HCT116 (cell line): ENCODE measurements around the gene PAQR4. TPM values are rescaled to one million over a fixed set of nuclear protein-coding genes. Genes with fewer than 3 reads are reported as not detected.

Experiments used
- ATAC-seq: fragments of 200-7000 bp; cut with Tn5 transposase; 2 replicates; pipeline ENCODE4 v1.9.1; 2020; ENCODE audit warnings: mild to moderate bottlenecking, moderate library complexity
- BruUV-seq: library from RNA; stranded (reverse); fragments of 400-500 nt; replicated peaks from 2 replicates; lab custom pipeline; 2021; lab: Mats Ljungman, UMichigan
- CTCF ChIA-PET: fragments of 300-600 bp; sonication (Branson Sonifier 250); formaldehyde crosslinking; loops from one replicate; lab custom pipeline; 2021; ENCODE audit warnings: antibody characterized with exemption; lab: Charles Lee
- POLR2A ChIA-PET: fragments of 300-600, 350-600 bp; sonication (Branson Sonifier 250); formaldehyde crosslinking; loops from one replicate; lab custom pipeline; 2021; ENCODE audit warnings: antibody characterized with exemption; lab: Charles Lee
- RAD21 ChIA-PET, 2 experiments: fragments of 300-600 bp; sonication (Branson Sonifier 250); formaldehyde crosslinking; loops; one replicate each; lab custom pipeline; 2023; ENCODE audit warnings: low total read pairs in 2 of 2; ENCODE audit not compliant: uncharacterized antibody in 2 of 2, unreplicated experiment in 2 of 2, low non-redundant PET in 1 of 2; lab: Charles Lee
- DNase-seq: peaks from one replicate; pipeline ENCODE4 v3.0.0-alpha.2; 2010; ENCODE audit warnings: low read depth, low spot score
- H2AFZ ChIP-seq: fragments of 200-600 bp; shearing (Covaris generic), sonication (generic); 2 replicates; pipeline ENCODE4 v1.6.1; 2017; ENCODE audit warnings: low read depth, mixed run types, mixed read lengths, antibody characterized with exemption, low read length; ENCODE audit not compliant: poor library complexity, severe bottlenecking
- H3K27ac ChIP-seq: 2 replicates; pipeline ENCODE4 v1.5.1; 2012; ENCODE audit warnings: low read depth, low read length
- H3K27me3 ChIP-seq: fragments of 200-600 bp; sonication (generic); 2 replicates; pipeline ENCODE4 v1.6.1; 2016; ENCODE audit warnings: mixed run types, low read length, mixed read lengths; ENCODE audit not compliant: insufficient read depth
- H3K36me3 ChIP-seq, 2 experiments: fragments of 200-500 bp in 1 of 2; fragments of 200-600 bp in 1 of 2; sonication (Bioruptor generic) in 1 of 2; sonication (generic) in 1 of 2; 2 replicates each; pipeline versions ENCODE4 v1.5.1 to v1.6.1; 2014 to 2016; ENCODE audit warnings: low read length in 2 of 2, inconsistent platforms in 1 of 2, mixed read lengths in 1 of 2, mixed run types in 1 of 2; ENCODE audit not compliant: insufficient read depth in 2 of 2, control insufficient read depth in 1 of 2
- H3K4me1 ChIP-seq, 2 experiments: fragments of 200-600 bp in 1 of 2; sonication (generic) in 1 of 2; 2 replicates each; pipeline versions ENCODE4 v1.5.1 to v1.6.1; 2012 to 2017; ENCODE audit warnings: low read length in 2 of 2, inconsistent platforms in 1 of 2, mild to moderate bottlenecking in 1 of 2, mixed read lengths in 1 of 2, mixed run types in 1 of 2, moderate library complexity in 1 of 2; ENCODE audit not compliant: insufficient read depth in 2 of 2, control insufficient read depth in 1 of 2
- H3K4me2 ChIP-seq: fragments of 200-600 bp; sonication (generic); 2 replicates; pipeline ENCODE4 v1.6.1; 2017; ENCODE audit warnings: mixed run types, low read length, mixed read lengths
- H3K4me3 ChIP-seq, 2 experiments: fragments of 200-600 bp in 1 of 2; sonication (generic) in 1 of 2; replicated peaks in 1 of 2; 2 replicates each; pipeline ENCODE4 v1.5.1; 2011 to 2016; ENCODE audit warnings: low read length in 2 of 2, control low read depth in 1 of 2, low read depth in 1 of 2, mild to moderate bottlenecking in 1 of 2, mixed read lengths in 1 of 2, mixed run types in 1 of 2
- H3K79me2 ChIP-seq: fragments of 200-600 bp; sonication (generic); 2 replicates; pipeline ENCODE4 v1.6.1; 2017; ENCODE audit warnings: mild to moderate bottlenecking, mixed run types, low read length, moderate library complexity, mixed read lengths; ENCODE audit not compliant: insufficient read depth
- H3K9ac ChIP-seq: fragments of 200-600 bp; sonication (generic); 2 replicates; pipeline ENCODE4 v1.6.1; 2016; ENCODE audit warnings: low read length, mixed read lengths
- H3K9me2 ChIP-seq: fragments of 200-600 bp; sonication (generic), shearing (Covaris generic); 2 replicates; pipeline ENCODE4 v1.6.1; 2017; ENCODE audit warnings: mixed run types, mild to moderate bottlenecking, moderate library complexity; ENCODE audit not compliant: insufficient read depth
- H3K9me3 ChIP-seq, 2 experiments: fragments of 200-500 bp in 1 of 2; fragments of 200-600 bp in 1 of 2; sonication (Bioruptor generic) in 1 of 2; sonication (generic) in 1 of 2; 2 replicates each; pipeline ENCODE4 v1.6.1; 2014 to 2017; ENCODE audit warnings: low read length in 2 of 2, mixed read lengths in 2 of 2, inconsistent platforms in 1 of 2, low read depth in 1 of 2, mild to moderate bottlenecking in 1 of 2, mixed run types in 1 of 2, moderate library complexity in 1 of 2; ENCODE audit not compliant: control insufficient read depth in 1 of 2, insufficient read depth in 1 of 2
- H4K20me1 ChIP-seq: fragments of 200-600 bp; sonication (generic), shearing (Covaris generic); 2 replicates; pipeline ENCODE4 v1.6.1; 2017; ENCODE audit warnings: mixed run types, mild to moderate bottlenecking, moderate library complexity; ENCODE audit not compliant: insufficient read depth
- ZFX ChIP-seq: fragments of 450-650 bp; IDR thresholded peaks from 2 replicates; pipeline ENCODE4 v1.6.1; 2017
- intact Hi-C: fragments of 100-400 bp; cut with micrococcal nuclease; formaldehyde crosslinking; loops from 2 replicates; pipeline ENCODE4 v1.10.0; 2022
- total RNA-seq: library from RNA; stranded (reverse); gene quantifications from one replicate; pipeline ENCODE4 v1.2.1, GENCODE V29; 2021; ENCODE audit not compliant: unreplicated experiment
- TF ChIP-seq, protein P1 (sequence below): IDR thresholded peaks from 2 replicates; pipeline ENCODE4 v1.6.1; 2012; ENCODE audit warnings: low read depth

Gene PAQR4
- total RNA-seq, 1 experiment from 2014 or later: 45.6 TPM

DNA sequence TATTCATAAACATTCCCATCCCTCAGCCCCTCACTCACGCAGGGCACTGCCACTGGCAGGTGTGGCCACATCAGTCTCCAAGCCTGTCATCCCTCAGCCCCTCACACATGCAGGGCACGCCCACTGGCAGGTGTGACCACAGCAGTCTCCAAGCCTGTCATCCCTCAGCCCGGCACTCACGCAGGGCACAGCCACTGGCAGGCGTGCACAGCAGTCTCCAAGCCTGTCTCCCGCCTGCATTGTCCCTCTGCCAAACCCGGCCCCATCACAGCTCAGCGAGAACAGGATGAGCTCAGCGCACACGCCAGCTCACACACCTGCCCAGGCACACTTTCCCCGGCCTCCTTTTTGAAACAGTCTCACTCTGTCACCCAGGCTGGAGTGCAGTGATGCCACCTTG, 16.5 kb upstream of the PAQR4 start:
- Histone ChIP-seq H3K4me3 (no peak overlapping the region), H3K79me2 (no peaks in the 10 kb centered on the region), H4K20me1 (no peaks in the 10 kb centered on the region), H3K4me1 (peaks cover 0 to 17% of the 10 kb centered on the region in 2 experiments; a peak in 2 of 4 replicates), H3K9me3 (no peaks in the 10 kb centered on the region), H3K27me3 (no peaks in the 10 kb centered on the region), H3K4me2 (no peak overlapping the region), H2AFZ (no peak overlapping the region), H3K27ac (no peak overlapping the region), H3K36me3 (no peaks in the 10 kb centered on the region; a peak in 1 of 4 replicates), H3K9ac (no peak overlapping the region), H3K9me2 (no peaks in the 10 kb centered on the region)
- DNase-seq: no peak
- TF ChIP-seq, protein P1, sequence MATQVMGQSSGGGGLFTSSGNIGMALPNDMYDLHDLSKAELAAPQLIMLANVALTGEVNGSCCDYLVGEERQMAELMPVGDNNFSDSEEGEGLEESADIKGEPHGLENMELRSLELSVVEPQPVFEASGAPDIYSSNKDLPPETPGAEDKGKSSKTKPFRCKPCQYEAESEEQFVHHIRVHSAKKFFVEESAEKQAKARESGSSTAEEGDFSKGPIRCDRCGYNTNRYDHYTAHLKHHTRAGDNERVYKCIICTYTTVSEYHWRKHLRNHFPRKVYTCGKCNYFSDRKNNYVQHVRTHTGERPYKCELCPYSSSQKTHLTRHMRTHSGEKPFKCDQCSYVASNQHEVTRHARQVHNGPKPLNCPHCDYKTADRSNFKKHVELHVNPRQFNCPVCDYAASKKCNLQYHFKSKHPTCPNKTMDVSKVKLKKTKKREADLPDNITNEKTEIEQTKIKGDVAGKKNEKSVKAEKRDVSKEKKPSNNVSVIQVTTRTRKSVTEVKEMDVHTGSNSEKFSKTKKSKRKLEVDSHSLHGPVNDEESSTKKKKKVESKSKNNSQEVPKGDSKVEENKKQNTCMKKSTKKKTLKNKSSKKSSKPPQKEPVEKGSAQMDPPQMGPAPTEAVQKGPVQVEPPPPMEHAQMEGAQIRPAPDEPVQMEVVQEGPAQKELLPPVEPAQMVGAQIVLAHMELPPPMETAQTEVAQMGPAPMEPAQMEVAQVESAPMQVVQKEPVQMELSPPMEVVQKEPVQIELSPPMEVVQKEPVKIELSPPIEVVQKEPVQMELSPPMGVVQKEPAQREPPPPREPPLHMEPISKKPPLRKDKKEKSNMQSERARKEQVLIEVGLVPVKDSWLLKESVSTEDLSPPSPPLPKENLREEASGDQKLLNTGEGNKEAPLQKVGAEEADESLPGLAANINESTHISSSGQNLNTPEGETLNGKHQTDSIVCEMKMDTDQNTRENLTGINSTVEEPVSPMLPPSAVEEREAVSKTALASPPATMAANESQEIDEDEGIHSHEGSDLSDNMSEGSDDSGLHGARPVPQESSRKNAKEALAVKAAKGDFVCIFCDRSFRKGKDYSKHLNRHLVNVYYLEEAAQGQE: no peak
- ChIA-PET CTCF (interaction anchor here (0.9 to 1.4 kb wide), 2 partner anchors 9 to 26 kb away, joined by 3 read pairs; no protein-coding TSS in a partner anchor), POLR2A (interaction anchor here (1.0 kb wide), 1 partner anchor 11 kb away, joined by 4 read pairs; the partner anchor contains the start of gene KREMEN2), RAD21 (interaction anchor here in 1 of 2 experiments (0.6 kb wide), 1 partner anchor 78 kb away, joined by 6 read pairs; no protein-coding TSS in a partner anchor)
- no peak for ATAC-seq
- BruUV-seq: no TSS peak
- intact Hi-C loops: no loop called here

DNA sequence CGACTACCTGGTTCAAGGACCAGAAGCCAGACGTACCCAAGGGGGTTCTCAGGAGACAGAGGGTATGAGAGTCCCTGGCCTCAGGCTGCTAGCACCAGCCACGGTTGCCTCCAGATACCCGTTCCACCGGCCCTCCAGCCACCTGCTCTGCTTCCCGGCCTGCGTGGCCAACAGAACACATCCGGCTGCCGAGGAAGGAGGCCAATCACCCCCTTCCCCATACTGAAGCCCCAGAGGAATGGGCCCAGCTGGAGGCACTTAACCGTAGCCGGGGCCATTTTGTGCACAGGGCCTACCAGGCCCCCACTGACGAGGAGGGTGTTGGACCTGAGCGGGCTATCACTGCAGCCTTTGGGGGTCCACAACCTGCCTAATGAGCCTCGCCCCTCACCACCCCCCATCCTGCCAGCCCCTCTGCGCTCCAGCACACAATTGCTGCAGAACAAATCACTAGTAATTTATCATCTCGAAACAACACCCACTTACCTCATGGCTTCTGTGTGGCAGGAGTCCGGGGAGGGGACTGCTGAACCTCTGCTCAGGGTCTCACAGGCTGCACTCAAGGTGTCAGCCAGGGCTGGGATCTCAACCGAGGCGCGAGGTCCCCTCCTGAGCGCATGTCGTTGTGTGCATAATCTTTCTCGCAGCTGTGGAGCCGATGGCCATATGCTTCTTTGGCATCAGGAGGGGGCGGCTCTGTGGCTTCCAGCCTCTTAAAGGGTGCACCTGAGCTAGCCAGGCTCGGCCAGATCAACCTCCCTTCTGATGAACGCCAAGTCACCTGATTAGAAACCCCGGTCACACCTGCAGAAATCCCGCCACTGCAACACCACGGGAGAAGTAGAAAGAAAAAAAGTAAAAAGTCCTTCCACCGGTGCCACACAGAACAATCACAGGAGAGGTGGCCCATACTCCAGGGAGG, 15.2 kb upstream of the PAQR4 start:
- Histone ChIP-seq H3K9ac (no peak overlapping the region), H3K4me3 (no peak overlapping the region), H3K4me1 (peaks cover 0 to 17% of the 10 kb centered on the region in 2 experiments; a peak in 2 of 4 replicates), H3K27ac (no peak overlapping the region), H3K4me2 (no peak overlapping the region), H3K27me3 (no peaks in the 10 kb centered on the region), H2AFZ (no peak overlapping the region), H3K9me2 (no peaks in the 10 kb centered on the region)
- ChIA-PET RAD21 (no interaction called here), POLR2A (interaction anchor here (1.0 kb wide), 1 partner anchor 10 kb away, joined by 4 read pairs; the partner anchor contains the start of gene KREMEN2), CTCF (no interaction called here)
- ATAC-seq: no peak
- no peak for TF ChIP-seq ZFX
- TF ChIP-seq, all 23 proteins: peak for 0
- H3K9me3 ChIP-seq: no peaks in the 10 kb centered on the region
- H3K36me3 ChIP-seq: no peaks in the 10 kb centered on the region; a peak in 1 of 4 replicates
- no peaks in the 10 kb centered on the region for H3K79me2 ChIP-seq
- no peaks in the 10 kb centered on the region for H4K20me1 ChIP-seq
- intact Hi-C loops: no loop called here
- no TSS peak for BruUV-seq
- no peak for DNase-seq
